H9 (cell line): Measurements from ENCODE around the gene NFE2L3. TPM values are rescaled to one million over a fixed set of nuclear protein-coding genes. Genes with fewer than 3 reads are reported as not detected.
"Not testable (repeated sequence)": the region's sequence is repeated elsewhere in the genome, so short reads cannot be mapped to it uniquely, and the experiment has no call there.

Source experiments
- DNase-seq: peaks from one replicate; pipeline ENCODE4 v3.0.0-alpha.2; 2017
- H2AFZ ChIP-seq: one replicate; pipeline ENCODE4 v1.6.1; 2013; ENCODE audit warnings: mild to moderate bottlenecking, low read length, control low read depth, moderate library complexity
- H2AK5ac ChIP-seq: 2 replicates; pipeline ENCODE4 v1.6.1; 2013; ENCODE audit warnings: low read length, control low read depth, mixed read lengths; ENCODE audit not compliant: insufficient read length
- H2BK120ac ChIP-seq: one replicate; pipeline ENCODE4 v1.6.1; 2013; ENCODE audit warnings: low read depth, mild to moderate bottlenecking, low read length, control low read depth, inconsistent platforms; ENCODE audit not compliant: poor library complexity, severe bottlenecking
- H2BK12ac ChIP-seq: 2 replicates; pipeline ENCODE4 v1.6.1; 2013; ENCODE audit warnings: low read length, control low read depth, mixed read lengths, low read depth; ENCODE audit not compliant: insufficient read length
- H2BK15ac ChIP-seq: 2 replicates; pipeline ENCODE4 v1.6.1; 2013; ENCODE audit warnings: low read depth, low read length, control low read depth
- H2BK20ac ChIP-seq: one replicate; pipeline ENCODE4 v1.6.1; 2013; ENCODE audit warnings: low read depth, mild to moderate bottlenecking, low read length, control low read depth, inconsistent platforms; ENCODE audit not compliant: poor library complexity, severe bottlenecking
- H2BK5ac ChIP-seq: 2 replicates; pipeline ENCODE4 v1.6.1; 2013; ENCODE audit warnings: low read length, control low read depth, mixed read lengths; ENCODE audit not compliant: insufficient read length
- H3K14ac ChIP-seq: 2 replicates; pipeline ENCODE4 v1.6.1; 2013; ENCODE audit warnings: low read length, control low read depth; ENCODE audit not compliant: insufficient read depth
- H3K18ac ChIP-seq: 2 replicates; pipeline ENCODE4 v1.6.1; 2013; ENCODE audit warnings: low read depth, mild to moderate bottlenecking, mixed read lengths, low read length, control low read depth; ENCODE audit not compliant: insufficient read length
- H3K23ac ChIP-seq: 2 replicates; pipeline ENCODE4 v1.6.1; 2013; ENCODE audit warnings: low read length, control low read depth, mixed read lengths, low read depth; ENCODE audit not compliant: insufficient read length
- H3K23me2 ChIP-seq: 2 replicates; pipeline ENCODE4 v1.6.1; 2013; ENCODE audit warnings: low read depth, mild to moderate bottlenecking, mixed read lengths, low read length, control low read depth; ENCODE audit not compliant: insufficient read length, poor library complexity, severe bottlenecking
- H3K27ac ChIP-seq: 2 replicates; pipeline ENCODE4 v1.5.1; 2013; ENCODE audit warnings: low read length, control low read depth, mixed read lengths, low read depth; ENCODE audit not compliant: insufficient read length
- H3K27me3 ChIP-seq: 2 replicates; pipeline ENCODE4 v1.6.1; 2013; ENCODE audit warnings: low read length, control low read depth, inconsistent platforms; ENCODE audit not compliant: insufficient read depth
- H3K4ac ChIP-seq: 2 replicates; pipeline ENCODE4 v1.6.1; 2013; ENCODE audit warnings: low read depth, mild to moderate bottlenecking, control low read depth, inconsistent platforms, low read length, moderate library complexity
- H3K4me1 ChIP-seq: 2 replicates; pipeline ENCODE4 v1.6.1; 2013; ENCODE audit warnings: low read length, control low read depth, inconsistent platforms; ENCODE audit not compliant: insufficient read depth
- H3K4me2 ChIP-seq: 2 replicates; pipeline ENCODE4 v1.6.1; 2013; ENCODE audit warnings: low read length, control low read depth, mixed read lengths; ENCODE audit not compliant: insufficient read length, insufficient read depth
- H3K56ac ChIP-seq: 2 replicates; pipeline ENCODE4 v1.6.1; 2013; ENCODE audit warnings: low read depth, mild to moderate bottlenecking, mixed read lengths, low read length, control low read depth; ENCODE audit not compliant: insufficient read length
- H3K79me1 ChIP-seq: 2 replicates; pipeline ENCODE4 v1.6.1; 2013; ENCODE audit warnings: low read depth, mild to moderate bottlenecking, moderate library complexity, low read length, control low read depth, inconsistent platforms; ENCODE audit not compliant: insufficient read depth, poor library complexity, severe bottlenecking
- H3K79me2 ChIP-seq: 2 replicates; pipeline ENCODE4 v1.6.1; 2013; ENCODE audit warnings: low read length, control low read depth, inconsistent platforms; ENCODE audit not compliant: insufficient read depth
- H3K9ac ChIP-seq: 2 replicates; pipeline ENCODE4 v1.6.1; 2013; ENCODE audit warnings: low read length, control low read depth, mixed read lengths; ENCODE audit not compliant: insufficient read length; ENCODE audit errors: extremely low read depth
- H3K9me3 ChIP-seq: one replicate; pipeline ENCODE4 v1.6.1; 2013; ENCODE audit warnings: low read depth, low read length, inconsistent platforms; ENCODE audit not compliant: control insufficient read depth
- H3T11ph ChIP-seq: one replicate; pipeline ENCODE4 v1.6.1; 2013; ENCODE audit warnings: mild to moderate bottlenecking, low read length, control low read depth, inconsistent platforms
- H4K20me1 ChIP-seq: one replicate; pipeline ENCODE4 v1.6.1; 2013; ENCODE audit not compliant: control insufficient read depth, insufficient read length, insufficient read depth
- H4K5ac ChIP-seq: 2 replicates; pipeline ENCODE4 v1.6.1; 2013; ENCODE audit warnings: low read depth, mild to moderate bottlenecking, mixed read lengths, low read length, control low read depth; ENCODE audit not compliant: insufficient read length
- H4K8ac ChIP-seq: replicated peaks from 2 replicates; pipeline ENCODE4 v1.6.1; 2013; ENCODE audit warnings: low read length, control low read depth, mixed read lengths, low read depth; ENCODE audit not compliant: insufficient read length
- H4K91ac ChIP-seq: 2 replicates; pipeline ENCODE4 v1.6.1; 2013; ENCODE audit warnings: low read depth, mild to moderate bottlenecking, moderate library complexity, mixed read lengths, low read length, control low read depth; ENCODE audit not compliant: insufficient read length
- H3K27ac Mint-ChIP-seq, 3 experiments: 2 replicates in 2 of 3; 3 replicates in 1 of 3; pipeline ENCODE4 v1.8.0; 2020 to 2021; ENCODE audit warnings: mixed read lengths in 3 of 3, mild to moderate bottlenecking in 1 of 3, moderate library complexity in 1 of 3
- H3K27me3 Mint-ChIP-seq: 2 replicates; pipeline ENCODE4 v1.8.0; 2021; ENCODE audit warnings: low read depth, mild to moderate bottlenecking, moderate library complexity, mixed read lengths
- H3K36me3 Mint-ChIP-seq, 3 experiments: 2 replicates in 2 of 3; 3 replicates in 1 of 3; pipeline ENCODE4 v1.8.0; 2020 to 2021; ENCODE audit warnings: low read depth in 3 of 3, mixed read lengths in 3 of 3; ENCODE audit not compliant: insufficient read depth in 1 of 3
- H3K4me1 Mint-ChIP-seq, 2 experiments: 2 replicates each; pipeline ENCODE4 v1.8.0; 2020; ENCODE audit warnings: mixed read lengths in 2 of 2
- H3K4me3 Mint-ChIP-seq, 2 experiments: 2 replicates in 1 of 2; 3 replicates in 1 of 2; pipeline ENCODE4 v1.8.0; 2020 to 2021; ENCODE audit warnings: mild to moderate bottlenecking in 2 of 2, mixed read lengths in 2 of 2, moderate library complexity in 1 of 2
- H3K9me3 Mint-ChIP-seq, 2 experiments: 2 replicates in 1 of 2; 3 replicates in 1 of 2; pipeline ENCODE4 v1.8.0; 2020; ENCODE audit warnings: mild to moderate bottlenecking in 2 of 2, mixed read lengths in 2 of 2, moderate library complexity in 1 of 2
- WGBS: extraction: QIAGEN DNeasy Blood & Tissue Kit; methylation state at CpG from one replicate; pipeline ENCODE4 v1.1.7; 2013; ENCODE audit warnings: missing lambda C conversion rate, low lambda C conversion rate, mixed read lengths; ENCODE audit not compliant: insufficient read length; ENCODE audit errors: extremely low coverage; 5-methylcytosine and 5-hydroxymethylcytosine counted together
- total RNA-seq: library from RNA; stranded (reverse); gene quantifications from 2 replicates; pipeline ENCODE4 v1.2.1, GENCODE V29; 2021
- TF ChIP-seq, protein P1 (sequence below): fragments of 200-600 bp; sonication (generic); conservative IDR thresholded peaks from 3 replicates; pipeline ENCODE4 v1.8.0; 2021; ENCODE audit warnings: antibody characterized with exemption, mild to moderate bottlenecking

NFE2L3 gene
- total RNA-seq, 1 experiment from 2014 or later, result 46.9 TPM

DNA sequence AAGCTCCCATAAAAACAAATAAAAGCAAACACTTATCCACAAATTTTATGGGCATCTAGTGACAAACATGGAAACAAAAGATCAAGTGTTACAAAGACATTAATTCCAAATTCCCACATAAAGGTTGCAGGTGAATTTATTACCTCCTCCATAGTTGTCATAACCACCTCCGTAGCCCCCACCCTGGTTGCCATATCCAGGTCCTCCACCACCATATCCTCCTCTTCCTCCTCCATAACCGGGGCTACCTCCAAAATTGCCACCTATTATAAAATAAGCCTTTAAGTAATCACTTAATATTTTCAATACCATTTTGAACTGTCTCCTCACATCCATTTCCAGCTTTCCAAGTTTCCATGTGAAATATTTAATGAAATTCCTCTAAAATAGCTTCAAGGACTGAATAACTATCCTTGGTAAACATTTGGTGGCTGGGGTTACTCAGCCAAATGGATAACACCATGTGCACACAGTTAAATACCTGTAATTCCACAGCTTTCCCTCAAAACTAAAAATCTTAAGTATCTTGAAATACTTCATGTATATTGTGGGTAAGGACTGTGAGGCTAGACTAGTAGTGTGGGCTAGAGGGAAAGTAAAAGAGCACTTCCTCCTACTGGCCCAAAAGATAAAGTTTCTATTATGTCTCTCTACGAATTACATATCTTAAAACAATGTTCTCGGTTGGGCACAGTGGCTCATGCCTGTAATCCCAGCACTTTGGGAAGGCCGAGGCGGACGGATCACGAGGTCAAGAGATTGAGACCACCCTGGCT, 41.6 kb downstream of the NFE2L3 start:
- Mint-ChIP-seq H3K36me3 (peaks cover 86 to 98% (median 95%) of the 10 kb centered on the region in 3 experiments), H3K27ac (peak overlapping the region; percentile 79 to 92 (median 81); a peak in 4 of 7 replicates), H3K4me3 (peak overlapping the region; percentile 27 to 65), H3K9me3 (0 out of 5 replicates have a peak, but pooled peaks cover 0 to 2% of the 10 kb centered on the region in 2 experiments), H3K27me3 (no peaks in the 10 kb centered on the region; the same call in 1 of the 2 replicates), H3K4me1 (peaks cover 34 to 55% of the 10 kb centered on the region in 2 experiments)
- Histone ChIP-seq H3K23ac (no peak overlapping the region), H3K27me3 (no peaks in the 10 kb centered on the region), H2BK5ac (no peak overlapping the region), H3K9ac (no peak overlapping the region), H3K79me1 (peaks cover 3% of the 10 kb centered on the region), H3K27ac (no peak overlapping the region), H2AFZ (no peak overlapping the region), H3K4ac (no peak overlapping the region), H4K8ac (no peak overlapping the region), H2BK20ac (no peak overlapping the region), H3T11ph (no peak overlapping the region), H4K91ac (no peak overlapping the region), H2BK12ac (no peak overlapping the region), H3K56ac (no peak overlapping the region), H3K23me2 (no peaks in the 10 kb centered on the region), H2AK5ac (no peak overlapping the region), H2BK120ac (no peak overlapping the region), H3K14ac (no peak overlapping the region), H4K20me1 (no peaks in the 10 kb centered on the region), H3K4me1 (peaks cover 2% of the 10 kb centered on the region), H4K5ac (no peak overlapping the region), H2BK15ac (no peak overlapping the region), H3K9me3 (no peaks in the 10 kb centered on the region), H3K4me2 (no peak overlapping the region), H3K18ac (no peak overlapping the region), H3K79me2 (peaks cover 28% of the 10 kb centered on the region)
- no peak for DNase-seq
- TF ChIP-seq, protein P1, sequence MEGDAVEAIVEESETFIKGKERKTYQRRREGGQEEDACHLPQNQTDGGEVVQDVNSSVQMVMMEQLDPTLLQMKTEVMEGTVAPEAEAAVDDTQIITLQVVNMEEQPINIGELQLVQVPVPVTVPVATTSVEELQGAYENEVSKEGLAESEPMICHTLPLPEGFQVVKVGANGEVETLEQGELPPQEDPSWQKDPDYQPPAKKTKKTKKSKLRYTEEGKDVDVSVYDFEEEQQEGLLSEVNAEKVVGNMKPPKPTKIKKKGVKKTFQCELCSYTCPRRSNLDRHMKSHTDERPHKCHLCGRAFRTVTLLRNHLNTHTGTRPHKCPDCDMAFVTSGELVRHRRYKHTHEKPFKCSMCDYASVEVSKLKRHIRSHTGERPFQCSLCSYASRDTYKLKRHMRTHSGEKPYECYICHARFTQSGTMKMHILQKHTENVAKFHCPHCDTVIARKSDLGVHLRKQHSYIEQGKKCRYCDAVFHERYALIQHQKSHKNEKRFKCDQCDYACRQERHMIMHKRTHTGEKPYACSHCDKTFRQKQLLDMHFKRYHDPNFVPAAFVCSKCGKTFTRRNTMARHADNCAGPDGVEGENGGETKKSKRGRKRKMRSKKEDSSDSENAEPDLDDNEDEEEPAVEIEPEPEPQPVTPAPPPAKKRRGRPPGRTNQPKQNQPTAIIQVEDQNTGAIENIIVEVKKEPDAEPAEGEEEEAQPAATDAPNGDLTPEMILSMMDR, result no peak
- WGBS, result no CpG with 5 or more reads among the region's 8 CpGs

DNA sequence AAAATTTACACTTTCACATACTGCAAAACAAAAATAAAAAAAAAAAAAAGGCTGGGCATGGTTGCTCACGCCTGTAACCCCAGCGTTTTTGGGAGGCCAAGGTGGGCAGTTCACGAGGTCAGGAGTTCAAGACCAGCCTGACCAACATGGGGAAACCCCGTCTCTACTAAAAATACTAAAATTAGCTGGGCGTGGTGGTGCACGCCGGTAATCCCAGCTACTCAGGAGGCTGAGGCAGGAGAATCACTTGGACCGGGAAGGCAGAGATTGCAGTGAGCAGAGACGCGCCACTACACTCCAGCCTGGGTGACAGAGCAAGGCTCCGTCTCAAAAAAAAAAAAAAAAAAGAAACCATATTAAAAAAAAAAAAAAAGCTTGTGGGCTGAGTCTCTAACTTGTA, 42.8 kb downstream of the NFE2L3 start:
- H2BK15ac ChIP-seq, H2AK5ac ChIP-seq, H3K23me2 ChIP-seq, H3K23ac ChIP-seq, H3K27ac ChIP-seq, H2BK20ac ChIP-seq, H2BK120ac ChIP-seq, H4K5ac ChIP-seq, H2BK12ac ChIP-seq, H3K14ac ChIP-seq, H2AFZ ChIP-seq, H3K9ac ChIP-seq, H2BK5ac ChIP-seq, H4K91ac ChIP-seq, H3K79me1 ChIP-seq, H3K18ac ChIP-seq, H3K56ac ChIP-seq, H3K4me2 ChIP-seq, H3T11ph ChIP-seq, DNase-seq, H3K9me3 ChIP-seq, H3K4ac ChIP-seq, H3K27me3 ChIP-seq, H4K8ac ChIP-seq, H3K4me1 ChIP-seq, H4K20me1 ChIP-seq, H3K27me3 Mint-ChIP-seq: not testable (repeated sequence)
- peak overlapping the region in 2 of 3 experiments; percentile 72 to 92; a peak in 3 of 7 replicates for H3K27ac Mint-ChIP-seq
- peaks cover 32 to 55% of the 10 kb centered on the region in 2 experiments for H3K4me1 Mint-ChIP-seq
- no CpG with 5 or more reads among the region's 11 CpGs for WGBS
- peaks cover 92 to 98% (median 98%) of the 10 kb centered on the region in 3 experiments for H3K36me3 Mint-ChIP-seq
- H3K4me3 Mint-ChIP-seq, result peak overlapping the region; percentile 10 to 65; a peak in 3 of 5 replicates
- H3K79me2 ChIP-seq, result peaks cover 39% of the 10 kb centered on the region
- H3K9me3 Mint-ChIP-seq, result peaks cover 8 to 13% of the 10 kb centered on the region in 2 experiments
